Spinal cord (tissue), 10 donors: ENCODE measurements around the gene CTIF. TPM values are rescaled to one million over a fixed set of nuclear protein-coding genes. Genes with fewer than 3 reads are reported as not detected.

Source experiments
- DNase-seq, 6 donors: peaks; one replicate each; pipeline versions ENCODE4 v3.0.0 to v3.0.0-alpha.2; 2013 to 2015; ENCODE audit warnings: low spot score in 6 of 6, low read depth in 4 of 6
- H3K27ac ChIP-seq: one replicate; pipeline ENCODE4 v1.5.1; 2013; ENCODE audit warnings: low read depth, low read length, control low read depth
- H3K27me3 ChIP-seq: one replicate; pipeline ENCODE4 v1.6.1; 2013; ENCODE audit warnings: low read length; ENCODE audit not compliant: control insufficient read depth, insufficient read depth
- H3K36me3 ChIP-seq: one replicate; pipeline ENCODE4 v1.6.1; 2013; ENCODE audit warnings: low read length; ENCODE audit not compliant: control insufficient read depth, insufficient read depth
- H3K4me1 ChIP-seq: one replicate; pipeline ENCODE4 v1.6.1; 2013; ENCODE audit warnings: low read length; ENCODE audit not compliant: control insufficient read depth, insufficient read depth
- H3K4me3 ChIP-seq: one replicate; pipeline ENCODE4 v1.5.1; 2013; ENCODE audit warnings: low read depth, low read length, control low read depth
- H3K9me3 ChIP-seq: one replicate; pipeline ENCODE4 v1.6.1; 2013; ENCODE audit warnings: low read length; ENCODE audit not compliant: control insufficient read depth, insufficient read depth
- WGBS: methylation state at CpG from one replicate; pipeline ENCODE4 v1.1.5; 2013; ENCODE audit warnings: missing lambda C conversion rate; ENCODE audit not compliant: insufficient coverage; 5-methylcytosine and 5-hydroxymethylcytosine counted together
- polyA plus RNA-seq, 2 donors: library from polyadenylated mRNA; unstranded; fragments of 120-200 nt; gene quantifications; one replicate each; pipeline ENCODE4 v1.2.1, GENCODE V29; 2013; ENCODE audit not compliant: insufficient read length in 2 of 2
- total RNA-seq, 2 donors: library from RNA; depleted of rRNA in 1 of 2; stranded (reverse); fragments of 120-200 nt in 1 of 2; fragments of >200 nt in 1 of 2; gene quantifications; one replicate each; pipeline versions ENCODE4 v1.2.3 to v1.2.4, GENCODE V29; 2013 to 2014
- donor health status: healthy.

Gene CTIF
- total and polyA plus RNA-seq, 4 donors, result 32.5 to 106 (median 72.6) TPM

DNA sequence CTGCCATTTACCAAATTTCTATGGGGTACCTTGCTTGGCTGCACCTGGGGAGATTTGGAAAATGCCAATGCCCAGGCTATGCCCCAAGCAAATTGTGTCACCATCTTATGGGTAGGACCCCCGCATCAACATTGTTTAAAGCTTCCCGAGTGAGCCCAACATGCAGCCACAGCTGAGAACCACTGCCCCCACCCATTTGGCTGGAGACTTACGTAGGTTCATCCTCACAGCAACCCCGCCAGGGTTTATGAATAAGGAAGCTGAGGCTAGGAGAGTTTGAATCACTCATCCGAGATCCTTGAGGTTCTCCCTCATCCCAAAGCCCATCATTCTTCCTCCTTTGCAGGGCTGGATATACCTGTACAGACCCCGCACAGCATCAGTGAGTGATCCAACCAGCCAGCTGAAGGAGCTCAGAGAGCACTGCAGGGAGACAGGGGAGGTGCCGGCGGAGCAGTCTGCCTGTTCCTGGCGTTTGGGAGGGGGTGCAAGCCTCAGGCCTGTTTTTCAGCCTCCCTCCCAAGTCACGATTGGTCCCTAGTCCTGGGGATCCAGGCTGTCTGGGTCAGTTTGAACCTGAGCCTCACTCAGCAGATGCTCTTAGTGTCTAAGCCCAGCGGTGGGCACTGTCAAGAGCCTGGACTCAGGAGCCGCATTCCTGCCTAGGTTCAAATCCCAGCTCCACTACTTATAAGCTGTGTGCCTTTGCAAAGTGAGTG is 247.1 kb downstream of the CTIF start:
- no peak overlapping the region for H3K27ac ChIP-seq
- 92% methylated on average over 7 of the region's 12 CpGs for WGBS
- no peaks in the 10 kb centered on the region for H3K9me3 ChIP-seq
- DNase-seq, result no peak
- no peaks in the 10 kb centered on the region for H3K27me3 ChIP-seq
- peaks cover 38% of the 10 kb centered on the region for H3K36me3 ChIP-seq
- H3K4me3 ChIP-seq, result no peak overlapping the region
- peaks cover 57% of the 10 kb centered on the region for H3K4me1 ChIP-seq

DNA sequence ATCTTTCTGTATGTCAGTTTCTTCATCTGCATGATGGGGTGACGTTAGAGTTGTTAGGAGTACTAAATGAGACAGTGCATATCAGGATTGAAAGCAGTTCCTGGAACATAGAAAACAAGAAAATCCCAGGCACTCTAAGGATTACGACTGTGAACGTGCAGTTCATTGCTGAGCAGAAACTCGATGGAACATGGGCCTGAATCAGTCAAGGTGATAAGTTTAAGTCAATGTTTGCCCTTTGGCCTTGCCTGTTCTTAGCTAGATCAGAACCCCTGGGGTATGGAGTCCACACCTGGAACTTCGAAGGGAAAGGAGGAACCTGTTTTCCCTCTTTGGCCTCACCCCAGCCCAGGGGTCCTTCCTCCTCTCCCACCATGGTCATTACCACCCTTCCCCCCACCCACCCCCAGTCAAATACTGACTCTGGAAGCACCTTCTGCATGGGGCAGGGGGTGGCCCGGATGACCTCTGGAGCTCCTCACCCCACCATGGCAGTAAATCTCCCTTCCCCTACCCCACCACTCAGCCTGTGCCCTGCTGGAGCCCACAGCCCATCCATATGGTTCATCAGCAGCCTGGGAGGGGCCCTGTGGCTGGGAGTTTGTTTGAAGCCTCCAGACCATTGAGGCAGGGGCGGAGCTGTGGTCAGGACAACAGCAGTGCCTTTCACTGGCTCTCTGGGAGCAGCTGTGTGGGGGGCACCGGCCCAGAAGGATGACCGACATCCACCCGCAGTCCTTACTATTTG is 247.8 kb downstream of the CTIF start:
- DNase-seq, result no peak
- peaks cover 52% of the 10 kb centered on the region for H3K4me1 ChIP-seq
- H3K27ac ChIP-seq, result no peak overlapping the region

DNA sequence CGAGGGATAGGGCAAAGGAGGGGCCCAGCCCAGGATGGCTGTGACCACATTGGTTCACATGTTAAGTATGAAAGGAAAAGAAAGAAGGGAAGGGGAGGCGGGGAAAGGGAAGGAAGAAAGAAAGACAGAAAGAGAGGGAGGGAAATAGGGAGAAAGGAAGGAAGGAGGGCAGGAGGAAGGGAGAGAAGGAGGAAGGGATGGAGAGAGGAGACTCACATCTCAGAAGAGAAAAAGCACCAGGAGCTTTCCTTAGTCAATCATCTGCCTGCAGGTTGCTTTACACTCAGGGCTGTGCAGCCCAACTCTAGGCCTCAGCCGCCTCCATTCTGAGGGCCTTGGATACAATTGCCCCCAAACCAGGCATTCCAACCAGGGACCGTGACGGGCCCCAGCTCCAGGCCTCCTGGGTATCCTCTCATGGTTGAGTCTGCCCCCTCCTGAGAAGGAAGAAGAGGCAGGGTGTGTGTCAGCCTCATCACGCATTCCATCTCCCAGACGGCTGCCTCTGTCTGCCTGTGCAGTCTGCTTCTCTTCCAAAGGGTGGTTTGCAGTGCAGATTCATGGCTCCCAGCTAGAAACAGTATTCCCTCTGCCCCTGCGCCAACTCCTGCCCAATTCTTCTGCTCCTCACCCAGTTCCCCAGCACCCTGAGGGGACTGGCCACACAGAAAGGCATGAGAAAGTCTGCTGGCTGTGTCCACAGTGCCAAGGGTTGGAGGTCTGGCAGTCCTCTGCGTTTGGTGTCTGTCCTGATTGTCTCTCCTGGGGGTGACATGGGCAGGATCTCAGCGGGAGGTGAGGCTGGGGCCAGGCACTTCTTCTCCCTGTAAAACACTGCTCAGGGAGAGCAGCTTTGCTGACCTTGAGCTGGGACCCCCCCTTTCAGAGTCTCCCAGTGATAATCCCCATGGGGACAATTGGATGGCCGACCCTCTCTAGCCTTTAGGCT is 248.6 kb downstream of the CTIF start:
- Histone ChIP-seq H3K4me1 (peaks cover 44% of the 10 kb centered on the region), H3K27me3 (no peaks in the 10 kb centered on the region), H3K9me3 (no peaks in the 10 kb centered on the region), H3K36me3 (peaks cover 40% of the 10 kb centered on the region), H3K27ac (no peak overlapping the region), H3K4me3 (no peak overlapping the region)
- peak in 1 of 6 donors; percentile 18 for DNase-seq
- 53% methylated on average over 9 of the region's 11 CpGs for WGBS

More for the DNA sequence above, 247.8 kb downstream of the CTIF start:
- Histone ChIP-seq H3K27me3 (no peaks in the 10 kb centered on the region), H3K36me3 (peaks cover 43% of the 10 kb centered on the region), H3K4me3 (no peak overlapping the region), H3K9me3 (no peaks in the 10 kb centered on the region)
- WGBS, result 63% methylated on average over 10 of the region's 10 CpGs

DNA sequence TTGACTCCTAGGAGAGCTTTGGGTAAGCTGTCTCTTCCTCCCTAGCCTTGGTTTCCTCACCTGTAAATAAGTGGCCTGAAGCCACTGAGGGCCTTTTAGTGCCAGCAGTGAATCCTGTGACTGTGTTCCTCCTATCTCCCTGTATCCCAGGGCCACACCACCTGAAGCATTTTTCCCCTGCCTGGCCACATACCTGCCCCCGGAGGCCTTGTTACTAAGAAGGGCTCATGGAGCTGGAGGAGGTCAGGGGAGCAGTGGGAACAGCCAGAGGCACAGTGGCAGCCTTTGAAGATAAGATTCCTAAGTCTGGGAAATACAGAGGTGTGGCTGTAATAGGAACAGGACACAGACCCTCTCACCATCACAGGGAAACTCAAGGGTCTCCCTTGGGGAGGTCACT is 249.5 kb downstream of the CTIF start:
- H3K27me3 ChIP-seq, result no peaks in the 10 kb centered on the region
- no peak overlapping the region for H3K27ac ChIP-seq
- H3K9me3 ChIP-seq, result no peaks in the 10 kb centered on the region
- DNase-seq, result no peak
- WGBS, result no CpG with 5 or more reads among the region's 1 CpG
- H3K4me3 ChIP-seq, result no peak overlapping the region
- H3K36me3 ChIP-seq, result peaks cover 35% of the 10 kb centered on the region
- H3K4me1 ChIP-seq, result peaks cover 36% of the 10 kb centered on the region

DNA sequence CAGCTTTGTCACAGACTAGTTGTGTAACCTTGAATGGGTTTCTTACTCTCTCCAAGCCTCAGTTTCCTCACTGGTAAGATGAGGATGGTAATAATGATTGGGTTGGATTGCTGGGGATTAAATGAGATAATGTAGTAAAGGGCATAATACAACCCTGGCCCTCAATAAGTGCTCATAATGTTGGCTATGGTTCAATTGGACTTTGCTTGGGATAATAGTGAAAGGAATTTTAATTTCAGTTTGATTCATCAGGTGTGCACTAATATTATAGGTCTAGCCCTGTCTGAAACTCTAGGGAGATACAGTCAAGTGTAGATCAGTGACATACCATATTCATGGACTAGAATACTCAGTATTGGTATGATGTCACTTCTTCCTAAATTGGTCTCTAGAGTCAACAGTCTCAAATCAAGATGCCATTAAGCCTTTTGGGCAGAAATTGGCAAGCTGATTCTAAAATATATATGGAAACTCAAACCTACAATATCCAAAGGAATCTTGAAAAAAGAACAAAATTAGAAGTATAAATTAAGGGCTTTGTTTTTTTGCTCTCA is 250.5 kb downstream of the CTIF start:
- Histone ChIP-seq H3K36me3 (peaks cover 32% of the 10 kb centered on the region), H3K27me3 (no peaks in the 10 kb centered on the region), H3K4me1 (peaks cover 32% of the 10 kb centered on the region), H3K9me3 (no peaks in the 10 kb centered on the region), H3K27ac (no peak overlapping the region), H3K4me3 (no peak overlapping the region)
- DNase-seq, result no peak

DNA sequence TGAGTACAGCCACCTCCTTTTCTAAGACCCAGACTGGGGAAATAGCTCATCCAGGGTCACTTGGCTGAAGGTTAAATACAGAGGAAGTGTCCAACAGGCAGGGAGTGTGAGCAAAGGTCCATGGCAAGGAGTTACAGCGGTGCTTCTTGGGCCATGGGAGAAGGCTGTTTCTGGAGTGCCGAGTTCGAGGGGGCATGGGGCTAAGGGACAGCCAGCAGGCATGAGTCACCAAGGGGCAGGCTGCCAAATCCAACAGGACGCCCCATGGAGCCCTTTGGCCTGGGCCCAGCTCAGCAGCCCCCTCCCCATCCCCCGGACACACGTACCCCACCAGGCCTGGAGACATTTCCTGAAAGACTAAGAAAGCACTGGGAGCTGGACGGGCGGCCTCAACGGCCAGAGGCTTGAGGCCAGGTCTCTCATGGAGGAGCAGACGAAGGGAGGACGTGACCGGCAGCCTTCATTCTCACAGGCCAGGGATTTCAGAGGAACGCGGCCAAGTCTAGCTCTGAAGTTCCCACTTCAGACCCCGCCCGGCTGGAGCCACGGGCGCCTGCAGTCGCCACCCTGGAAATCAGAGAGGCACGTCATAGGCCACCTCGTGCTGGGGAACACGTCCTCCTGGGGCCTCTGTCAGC is 251.5 kb downstream of the CTIF start:
- peak overlapping the region; percentile 72 for H3K27ac ChIP-seq
- 60% methylated on average over 22 of the region's 22 CpGs for WGBS
- H3K4me1 ChIP-seq, result peaks cover 28% of the 10 kb centered on the region
- no peaks in the 10 kb centered on the region for H3K27me3 ChIP-seq
- no peak overlapping the region for H3K4me3 ChIP-seq
- H3K9me3 ChIP-seq, result no peaks in the 10 kb centered on the region
- DNase-seq, result peak in 1 of 6 donors; percentile 65
- H3K36me3 ChIP-seq, result peaks cover 30% of the 10 kb centered on the region

DNA sequence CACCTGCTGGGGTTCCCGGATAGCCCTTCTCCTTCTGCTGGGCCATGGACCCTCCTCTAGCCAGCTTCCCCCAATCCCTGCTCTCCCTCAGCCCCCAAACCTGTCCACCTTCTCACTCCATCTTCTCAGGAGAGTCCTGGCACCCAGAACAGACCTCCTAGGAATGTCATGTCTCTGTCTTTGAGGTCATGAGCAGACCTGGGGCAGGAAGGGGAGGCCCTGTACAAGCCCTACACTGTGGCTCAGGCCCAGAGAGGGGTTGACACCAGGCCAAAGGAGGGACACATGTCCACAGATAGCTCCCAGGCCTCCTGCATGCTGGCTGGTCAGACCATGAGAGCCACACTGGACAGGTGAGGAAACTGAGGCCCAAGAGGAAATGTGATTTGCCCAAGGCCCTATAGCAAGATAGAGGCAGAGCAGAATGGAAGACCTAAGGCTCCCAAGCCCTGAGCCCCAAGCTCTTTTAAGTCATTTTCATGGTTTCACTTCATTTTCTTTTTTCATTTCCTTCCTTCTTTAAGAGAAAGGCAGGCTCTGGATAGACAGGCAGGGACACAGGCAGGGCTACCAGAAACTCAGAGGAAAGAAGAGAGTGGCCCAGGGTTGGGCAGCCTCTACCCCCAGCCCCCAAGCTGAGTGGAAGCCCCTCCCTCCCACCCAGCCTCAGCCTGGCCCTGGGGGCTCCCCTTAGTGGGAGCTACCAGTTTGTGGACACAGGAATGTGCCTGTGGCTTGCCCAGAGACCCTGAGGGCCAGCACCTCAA is 252.2 kb downstream of the CTIF start:
- DNase-seq, result no peak
- WGBS, result 100% methylated on average over 1 of the region's 1 CpG
- H3K36me3 ChIP-seq, result peaks cover 28% of the 10 kb centered on the region

DNA sequence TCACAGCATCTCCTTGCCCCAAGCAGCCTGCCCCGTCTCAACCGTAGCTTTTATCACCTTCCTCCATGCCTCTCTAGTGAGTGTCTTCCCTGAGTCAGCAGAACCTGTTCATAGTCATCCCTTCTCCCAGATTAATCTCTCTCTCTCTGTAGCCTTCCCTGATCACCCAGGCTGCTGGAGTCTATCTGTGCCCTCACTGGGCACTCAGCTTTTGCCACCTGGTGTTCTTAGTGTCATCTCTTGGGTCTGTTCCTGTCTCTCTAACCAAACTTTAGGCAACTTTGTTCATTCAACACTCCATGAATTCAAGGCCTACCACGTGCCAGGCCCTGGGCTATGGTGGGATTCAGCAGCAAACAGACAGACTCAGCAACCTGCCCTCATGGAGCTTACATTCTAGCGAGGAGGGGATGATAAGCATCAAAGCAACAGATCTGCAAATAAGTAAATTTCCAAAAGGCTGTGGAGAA is 252.8 kb downstream of the CTIF start:
- Histone ChIP-seq H3K9me3 (no peaks in the 10 kb centered on the region), H3K36me3 (peaks cover 27% of the 10 kb centered on the region), H3K4me3 (no peak overlapping the region), H3K27me3 (no peaks in the 10 kb centered on the region), H3K4me1 (peaks cover 27% of the 10 kb centered on the region), H3K27ac (no peak overlapping the region)
- WGBS, result 88% methylated on average over 3 of the region's 4 CpGs
- DNase-seq, result no peak

More for the DNA sequence above, 252.2 kb downstream of the CTIF start:
- Histone ChIP-seq H3K4me1 (peaks cover 28% of the 10 kb centered on the region), H3K27me3 (no peaks in the 10 kb centered on the region), H3K9me3 (no peaks in the 10 kb centered on the region), H3K27ac (peak overlapping the region; percentile 35), H3K4me3 (no peak overlapping the region)
